ENCODE results near the gene RPS21. TPM values are rescaled to one million over a fixed set of nuclear protein-coding genes. Genes with fewer than 3 reads are reported as not detected.

The RPS21 gene
- total RNA-seq, 4 donors from 2014 or later = 1,371 to 3,195 (median 1,826) TPM

GRCh38 chr20:62427172-62428001, 40.5 kb downstream of the RPS21 start, which contains the start of gene RBBP8NL:
TSS of gene RBBP8NL (minus strand) at chr20:62427539. CDS start at chr20:62419647, 7,892 bp downstream.
- Histone ChIP-seq H3K4me3 (no peak within 1 kb of the TSS), H3K36me3 (no peaks in the 10 kb centered on the region), H3K9me3 (no peaks in the 10 kb centered on the region), H3K27me3 (peaks cover 0 to 61% of the 10 kb centered on the region in 2 donors), H3K4me1 (no peaks in the 10 kb centered on the region), H3K27ac (no peak within 1 kb of the TSS)
- no peak for DNase-seq (ENCODE audit: low spot score in 2 of 2)
- WGBS, 2 donors = 66 to 71% methylated on average over 23 to 26 of the region's 28 CpGs
- TF ChIP-seq CTCF (IDR thresholded peaks at IDR 0.05) (no peak), EP300 (IDR thresholded peaks at IDR 0.05) (no peak), POLR2A (IDR thresholded peaks at IDR 0.05) (no peak)

- Histone ChIP-seq H3K9me3 (no peaks in the 10 kb centered on the region), H3K4me3 (no peak overlapping the region), H3K36me3 (no peaks in the 10 kb centered on the region), H3K27ac (no peak overlapping the region), H3K27me3 (peaks cover 0 to 64% of the 10 kb centered on the region in 2 donors), H3K4me1 (no peaks in the 10 kb centered on the region)
- WGBS, 2 donors = 77 to 89% methylated on average over 8 of the region's 10 CpGs
- no peak for DNase-seq (ENCODE audit: low spot score in 2 of 2)
- no peak for TF ChIP-seq EP300 (IDR thresholded peaks at IDR 0.05)
- no peak for TF ChIP-seq CTCF (IDR thresholded peaks at IDR 0.05)
- TF ChIP-seq POLR2A (IDR thresholded peaks at IDR 0.05) = no peak
Observed at GRCh38 chr20:62428002-62428372, 41.1 kb downstream of the RPS21 start.

- Histone ChIP-seq H3K27ac (no peak overlapping the region), H3K9me3 (no peaks in the 10 kb centered on the region), H3K4me3 (no peak overlapping the region), H3K36me3 (no peaks in the 10 kb centered on the region), H3K4me1 (peaks cover 0 to 2% (median 0%) of the 10 kb centered on the region in 4 donors), H3K27me3 (peaks cover 0 to 62% of the 10 kb centered on the region in 2 donors)
- 32 to 41% methylated on average over 29 to 30 of the region's 31 CpGs for WGBS, 2 donors
- DNase-seq (ENCODE audit: low spot score in 2 of 2) = no peak
- TF ChIP-seq CTCF (IDR thresholded peaks at IDR 0.05) (no peak), EP300 (IDR thresholded peaks at IDR 0.05) (no peak), POLR2A (IDR thresholded peaks at IDR 0.05) (no peak)
Observed at GRCh38 chr20:62428396-62429295, 41.7 kb downstream of the RPS21 start.

GRCh38 chr20:62429455-62430310, 42.8 kb downstream of the RPS21 start:
- Histone ChIP-seq H3K4me3 (no peak overlapping the region), H3K4me1 (peaks cover 0 to 7% (median 0%) of the 10 kb centered on the region in 4 donors), H3K27me3 (peaks cover 0 to 58% of the 10 kb centered on the region in 2 donors), H3K27ac (no peak overlapping the region), H3K9me3 (no peaks in the 10 kb centered on the region), H3K36me3 (no peaks in the 10 kb centered on the region)
- no peak for DNase-seq (ENCODE audit: low spot score in 2 of 2)
- TF ChIP-seq POLR2A (IDR thresholded peaks at IDR 0.05) (no peak), EP300 (IDR thresholded peaks at IDR 0.05) (no peak), CTCF (IDR thresholded peaks at IDR 0.05) (no peak)
- 65 to 68% methylated on average over 16 to 19 of the region's 23 CpGs for WGBS, 2 donors
